IPS-15b (cell line): ENCODE measurements around the gene CILP.
"Not testable (repeated sequence)": the region's sequence is repeated elsewhere in the genome, so short reads cannot be mapped to it uniquely, and the experiment has no call there.

ENCODE experiments used
- H3K27me3 ChIP-seq: one replicate; pipeline ENCODE4 v1.6.1; 2013; ENCODE audit warnings: low read length; ENCODE audit not compliant: control insufficient read depth, insufficient read depth
- H3K36me3 ChIP-seq: one replicate; pipeline ENCODE4 v1.6.1; 2013; ENCODE audit warnings: low read length; ENCODE audit not compliant: control insufficient read depth, insufficient read depth
- H3K4me1 ChIP-seq: one replicate; pipeline ENCODE4 v1.6.1; 2013; ENCODE audit warnings: mild to moderate bottlenecking, low read length; ENCODE audit not compliant: control insufficient read depth, insufficient read depth
- H3K4me3 ChIP-seq: one replicate; pipeline ENCODE4 v1.5.1; 2013; ENCODE audit warnings: low read depth, low read length
- H3K9ac ChIP-seq: one replicate; pipeline ENCODE4 v1.6.1; 2013; ENCODE audit warnings: low read depth, mild to moderate bottlenecking, low read length
- H3K9me3 ChIP-seq: one replicate; pipeline ENCODE4 v1.6.1; 2013; ENCODE audit warnings: mild to moderate bottlenecking, low read length; ENCODE audit not compliant: control insufficient read depth, insufficient read depth

CILP gene

GRCh38 chr15:65184305-65184867 lies 26.9 kb downstream of the CILP start:
- Histone ChIP-seq H3K27me3 (no peaks in the 10 kb centered on the region), H3K4me1 (no peaks in the 10 kb centered on the region), H3K4me3 (peak overlapping the region; percentile 91), H3K9ac (peak overlapping the region; percentile 87), H3K36me3 (peaks cover 3% of the 10 kb centered on the region), H3K9me3 (no peaks in the 10 kb centered on the region)

GRCh38 chr15:65183865-65184159 lies 27.5 kb downstream of the CILP start:
- Histone ChIP-seq H3K36me3 (peaks cover 3% of the 10 kb centered on the region), H3K4me1 (no peaks in the 10 kb centered on the region), H3K4me3 (peak overlapping the region; percentile 91), H3K9ac (peak overlapping the region; percentile 87), H3K9me3 (no peaks in the 10 kb centered on the region), H3K27me3 (no peaks in the 10 kb centered on the region)

GRCh38 chr15:65182538-65182937 lies 28.7 kb downstream of the CILP start:
- H3K9ac ChIP-seq = no peak overlapping the region
- H3K4me3 ChIP-seq = no peak overlapping the region
- peaks cover 5% of the 10 kb centered on the region for H3K36me3 ChIP-seq
- no peaks in the 10 kb centered on the region for H3K4me1 ChIP-seq
- no peaks in the 10 kb centered on the region for H3K27me3 ChIP-seq
- no peaks in the 10 kb centered on the region for H3K9me3 ChIP-seq

- not testable (repeated sequence) for H3K9ac ChIP-seq, H3K27me3 ChIP-seq, H3K4me3 ChIP-seq, H3K36me3 ChIP-seq, H3K4me1 ChIP-seq, H3K9me3 ChIP-seq
These were observed 29.5 kb downstream of the CILP start for GRCh38 chr15:65181582-65182353.

GRCh38 chr15:65180167-65180566 lies 31.1 kb downstream of the CILP start:
- Histone ChIP-seq H3K36me3 (peaks cover 7% of the 10 kb centered on the region), H3K27me3 (no peaks in the 10 kb centered on the region), H3K9ac (no peak overlapping the region)

GRCh38 chr15:65177901-65178300 lies 33.4 kb downstream of the CILP start:
- H3K36me3 ChIP-seq = peaks cover 10% of the 10 kb centered on the region
- no peaks in the 10 kb centered on the region for H3K4me1 ChIP-seq
- H3K27me3 ChIP-seq = no peaks in the 10 kb centered on the region
- H3K9ac ChIP-seq = no peak overlapping the region
- H3K9me3 ChIP-seq = no peaks in the 10 kb centered on the region
- H3K4me3 ChIP-seq = no peak overlapping the region

More at GRCh38 chr15:65180167-65180566, 31.1 kb downstream of the CILP start:
- no peaks in the 10 kb centered on the region for H3K9me3 ChIP-seq
- H3K4me1 ChIP-seq = no peaks in the 10 kb centered on the region
- H3K4me3 ChIP-seq = no peak overlapping the region

GRCh38 chr15:65176056-65176455 lies 35.2 kb downstream of the CILP start:
- Histone ChIP-seq H3K9ac (no peak overlapping the region), H3K4me3 (no peak overlapping the region), H3K9me3 (no peaks in the 10 kb centered on the region), H3K4me1 (no peaks in the 10 kb centered on the region), H3K27me3 (no peaks in the 10 kb centered on the region), H3K36me3 (peaks cover 10% of the 10 kb centered on the region)

- H3K36me3 ChIP-seq = peaks cover 10% of the 10 kb centered on the region
- no peaks in the 10 kb centered on the region for H3K27me3 ChIP-seq
- H3K4me1 ChIP-seq = no peaks in the 10 kb centered on the region
- no peak overlapping the region for H3K4me3 ChIP-seq
- no peaks in the 10 kb centered on the region for H3K9me3 ChIP-seq
- H3K9ac ChIP-seq = no peak overlapping the region
These were observed 35.8 kb downstream of the CILP start for GRCh38 chr15:65175511-65175910.

- H3K4me3 ChIP-seq = no peak overlapping the region
- H3K36me3 ChIP-seq = peaks cover 7% of the 10 kb centered on the region
- H3K4me1 ChIP-seq = no peaks in the 10 kb centered on the region
- no peak overlapping the region for H3K9ac ChIP-seq
- no peaks in the 10 kb centered on the region for H3K9me3 ChIP-seq
- H3K27me3 ChIP-seq = no peaks in the 10 kb centered on the region
These were observed 36.8 kb downstream of the CILP start for GRCh38 chr15:65174509-65174908.

GRCh38 chr15:65172531-65172930 lies 38.7 kb downstream of the CILP start:
- Histone ChIP-seq H3K9ac (no peak overlapping the region), H3K27me3 (no peaks in the 10 kb centered on the region), H3K4me1 (no peaks in the 10 kb centered on the region), H3K9me3 (no peaks in the 10 kb centered on the region), H3K4me3 (no peak overlapping the region), H3K36me3 (peaks cover 5% of the 10 kb centered on the region)

GRCh38 chr15:65171428-65171827 lies 39.8 kb downstream of the CILP start:
- peaks cover 3% of the 10 kb centered on the region for H3K36me3 ChIP-seq
- H3K9ac ChIP-seq = no peak overlapping the region

GRCh38 chr15:65165875-65166274 lies 45.4 kb downstream of the CILP start:
- Histone ChIP-seq H3K9ac (no peak overlapping the region), H3K4me3 (no peak overlapping the region), H3K9me3 (no peaks in the 10 kb centered on the region), H3K27me3 (no peaks in the 10 kb centered on the region), H3K36me3 (no peaks in the 10 kb centered on the region), H3K4me1 (no peaks in the 10 kb centered on the region)

More at GRCh38 chr15:65171428-65171827, 39.8 kb downstream of the CILP start:
- H3K4me1 ChIP-seq = no peaks in the 10 kb centered on the region
- H3K4me3 ChIP-seq = no peak overlapping the region
- H3K9me3 ChIP-seq = no peaks in the 10 kb centered on the region
- H3K27me3 ChIP-seq = no peaks in the 10 kb centered on the region
